Kidney capillary endothelial cell (primary cell): ENCODE data around the gene MTCL1.
A peak's percentile ranks its signal among the peaks of the same experiment; 100 is the strongest.

Experiments
- DNase-seq: peaks from one replicate; pipeline ENCODE4 v3.0.0-alpha.2; 2018; ENCODE audit warnings: low spot score

MTCL1 gene

DNA sequence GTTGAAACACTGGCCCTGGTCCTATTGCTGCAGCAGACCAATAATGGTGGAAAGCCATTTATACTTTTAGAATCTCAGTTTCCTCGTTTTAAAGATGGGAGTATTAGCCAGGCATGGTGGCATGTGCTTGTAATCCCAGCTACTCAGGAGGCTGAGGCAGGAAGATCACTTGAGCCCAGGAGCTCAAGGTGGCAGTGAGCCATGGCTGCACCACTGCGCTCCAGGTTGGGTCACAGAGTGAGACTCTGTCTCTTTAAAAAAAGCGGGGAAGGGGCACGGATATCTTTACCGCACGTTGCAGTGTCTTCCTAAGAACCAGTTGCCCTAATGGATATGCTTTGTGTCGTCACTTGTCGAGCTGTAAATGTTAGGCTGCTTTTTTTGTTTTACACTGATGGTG, 8.3 kb downstream of the MTCL1 start:
- no peak for DNase-seq

DNA sequence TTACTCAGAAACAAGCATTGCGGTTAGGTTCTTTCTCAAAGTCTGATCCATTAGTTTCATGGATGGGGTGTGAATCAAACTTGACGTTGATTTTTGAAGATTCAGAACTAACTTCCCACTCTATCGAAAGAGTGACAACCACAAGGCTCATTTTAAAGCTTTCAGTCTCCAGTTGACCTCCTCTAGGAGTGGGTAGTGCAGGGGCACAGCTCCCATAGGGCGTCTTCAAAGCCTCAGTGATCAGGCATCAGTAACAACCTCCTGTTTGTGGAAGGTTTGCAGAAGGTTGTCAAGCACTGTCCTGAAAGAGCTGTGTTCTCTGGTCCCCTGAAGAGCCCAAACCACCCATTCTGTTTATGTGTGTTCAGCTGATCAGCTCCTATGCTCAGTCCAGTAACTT, 10.2 kb downstream of the MTCL1 start:
- no peak for DNase-seq

- DNase-seq = no peak
Measured at GRCh38 chr18:8717011-8717770, 11.8 kb downstream of the MTCL1 start.

- no peak for DNase-seq
Measured at GRCh38 chr18:8718401-8718913, 13.1 kb downstream of the MTCL1 start.

GRCh38 chr18:8719192-8719591, 13.8 kb downstream of the MTCL1 start:
- DNase-seq = no peak

- no peak for DNase-seq
Measured at GRCh38 chr18:8720141-8720540, 14.8 kb downstream of the MTCL1 start.

DNA sequence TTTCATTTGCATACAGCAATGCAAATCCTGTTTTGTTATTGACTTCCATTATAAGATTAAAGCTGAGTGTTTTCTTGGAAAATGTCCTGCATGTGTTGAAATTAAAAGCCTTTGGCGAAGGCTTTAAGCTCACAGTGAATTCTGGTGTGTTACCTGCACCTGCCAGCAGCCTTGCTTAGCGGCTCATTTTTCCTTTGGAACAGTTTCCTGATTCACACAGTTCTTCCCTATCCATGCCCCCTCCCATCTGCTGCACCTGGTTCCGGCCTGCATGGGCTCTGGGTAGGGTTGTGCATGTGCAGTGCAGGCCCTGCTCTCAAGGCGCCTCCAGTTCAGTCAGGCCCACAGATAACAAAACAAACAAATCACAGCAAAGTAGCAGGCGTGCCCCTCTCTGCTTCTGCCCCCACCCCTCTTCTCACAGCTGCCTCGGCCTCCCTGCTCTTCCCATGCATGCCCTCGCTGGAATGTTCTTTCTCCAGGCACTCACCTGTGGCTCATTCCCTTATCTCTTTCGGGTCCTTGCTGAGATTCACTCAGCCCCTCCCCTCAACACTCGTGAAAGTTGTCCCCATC, 15.8 kb downstream of the MTCL1 start:
- no peak for DNase-seq

DNA sequence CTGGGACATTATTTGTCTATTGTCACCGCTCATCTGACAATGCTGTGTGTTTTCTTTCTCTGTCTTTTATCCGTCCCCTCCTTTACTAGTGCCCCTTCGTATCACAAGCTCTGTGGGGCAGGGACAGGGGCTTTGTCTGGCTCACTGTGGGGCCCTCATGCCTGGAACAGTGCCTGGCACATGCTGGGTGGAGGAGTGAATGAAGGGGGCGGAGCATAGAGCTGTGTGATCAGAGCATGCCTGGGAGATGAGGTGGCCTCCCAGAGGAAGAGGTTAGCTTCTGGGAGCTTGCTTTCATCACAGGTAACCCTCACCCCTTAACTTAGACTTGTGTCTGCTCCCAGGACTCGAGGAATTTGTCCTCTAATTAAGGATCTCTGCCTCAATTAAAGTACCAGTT, 16.4 kb downstream of the MTCL1 start:
- DNase-seq = no peak

GRCh38 chr18:8722946-8723820, 17.8 kb downstream of the MTCL1 start:
- DNase-seq = no peak

DNA sequence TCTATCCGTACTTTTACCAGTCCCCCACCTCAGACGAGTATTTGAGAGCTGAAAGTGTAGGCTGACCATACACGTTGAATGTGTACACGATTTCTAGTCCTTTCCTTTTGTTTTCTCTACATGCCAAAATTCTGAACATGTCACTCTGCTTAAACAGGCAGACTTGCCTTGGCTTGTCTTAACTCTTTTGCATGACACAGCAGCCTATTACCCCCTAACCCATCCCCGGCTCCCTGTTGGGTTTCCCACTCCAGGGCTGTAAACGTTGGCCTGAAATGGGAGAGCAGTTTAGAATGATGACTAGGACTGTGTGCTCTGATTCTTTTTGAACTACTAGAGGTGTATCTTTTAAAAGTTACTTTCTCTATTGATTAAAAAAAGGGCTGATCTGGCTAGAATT, 19.1 kb downstream of the MTCL1 start:
- DNase-seq = no peak

DNA sequence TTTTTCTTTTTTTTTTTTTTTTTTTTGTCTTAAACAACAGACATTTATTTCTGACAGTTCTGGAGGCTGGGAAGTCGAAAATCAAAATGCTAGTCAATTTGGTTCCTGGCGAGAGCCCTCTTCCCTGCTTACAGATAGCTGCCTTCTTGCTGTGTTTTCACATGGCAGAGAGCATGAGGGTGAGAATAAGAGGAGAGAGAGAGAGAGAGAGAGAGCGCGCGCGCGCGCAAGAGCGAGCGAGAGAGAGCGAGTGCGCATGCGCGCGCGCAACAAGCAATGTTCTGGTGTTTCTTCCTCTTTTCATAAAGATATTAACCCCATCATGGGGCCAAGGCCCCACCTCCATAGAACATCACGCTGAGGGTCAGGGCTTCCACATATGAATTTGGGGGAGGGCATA, 20.9 kb downstream of the MTCL1 start:
- no peak for DNase-seq

GRCh38 chr18:8726963-8727705, 21.8 kb downstream of the MTCL1 start:
- no peak for DNase-seq

DNA sequence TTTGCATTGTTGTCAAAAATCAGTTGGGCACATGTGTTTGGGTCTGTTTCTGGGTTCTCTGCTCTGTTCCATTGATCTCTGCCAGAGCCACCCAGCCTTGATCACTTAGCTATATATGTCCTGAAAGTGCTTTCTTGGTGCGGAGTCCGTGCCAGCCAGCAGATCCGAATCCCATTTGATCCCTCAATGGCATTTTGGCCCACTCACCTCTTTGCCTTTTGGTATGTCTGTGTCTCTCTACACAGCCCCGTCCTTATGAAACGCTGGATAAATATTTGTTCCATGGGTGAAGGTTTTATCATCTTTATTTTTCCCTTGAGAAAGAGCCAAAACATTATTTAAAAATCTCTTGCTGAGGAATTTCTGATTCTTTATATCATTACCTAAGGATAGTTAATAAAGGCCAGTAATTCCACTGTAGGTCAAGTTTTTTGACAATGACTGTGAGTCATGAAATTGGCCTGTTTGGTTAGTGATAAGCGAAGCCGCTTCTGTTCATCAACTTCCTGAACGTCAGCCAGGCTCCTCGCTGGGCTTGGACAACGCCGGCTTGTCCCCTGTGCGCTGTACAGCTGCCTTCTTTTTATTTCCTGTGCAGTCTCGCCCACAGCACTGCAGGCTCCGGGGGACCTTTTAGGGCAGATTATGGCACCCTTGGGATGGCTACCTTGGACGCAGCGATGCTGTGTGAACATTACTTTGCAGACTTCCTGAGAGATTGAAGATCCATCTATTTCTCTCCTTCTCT, 24.9 kb downstream of the MTCL1 start:
- peak; percentile 97 for DNase-seq

DNA sequence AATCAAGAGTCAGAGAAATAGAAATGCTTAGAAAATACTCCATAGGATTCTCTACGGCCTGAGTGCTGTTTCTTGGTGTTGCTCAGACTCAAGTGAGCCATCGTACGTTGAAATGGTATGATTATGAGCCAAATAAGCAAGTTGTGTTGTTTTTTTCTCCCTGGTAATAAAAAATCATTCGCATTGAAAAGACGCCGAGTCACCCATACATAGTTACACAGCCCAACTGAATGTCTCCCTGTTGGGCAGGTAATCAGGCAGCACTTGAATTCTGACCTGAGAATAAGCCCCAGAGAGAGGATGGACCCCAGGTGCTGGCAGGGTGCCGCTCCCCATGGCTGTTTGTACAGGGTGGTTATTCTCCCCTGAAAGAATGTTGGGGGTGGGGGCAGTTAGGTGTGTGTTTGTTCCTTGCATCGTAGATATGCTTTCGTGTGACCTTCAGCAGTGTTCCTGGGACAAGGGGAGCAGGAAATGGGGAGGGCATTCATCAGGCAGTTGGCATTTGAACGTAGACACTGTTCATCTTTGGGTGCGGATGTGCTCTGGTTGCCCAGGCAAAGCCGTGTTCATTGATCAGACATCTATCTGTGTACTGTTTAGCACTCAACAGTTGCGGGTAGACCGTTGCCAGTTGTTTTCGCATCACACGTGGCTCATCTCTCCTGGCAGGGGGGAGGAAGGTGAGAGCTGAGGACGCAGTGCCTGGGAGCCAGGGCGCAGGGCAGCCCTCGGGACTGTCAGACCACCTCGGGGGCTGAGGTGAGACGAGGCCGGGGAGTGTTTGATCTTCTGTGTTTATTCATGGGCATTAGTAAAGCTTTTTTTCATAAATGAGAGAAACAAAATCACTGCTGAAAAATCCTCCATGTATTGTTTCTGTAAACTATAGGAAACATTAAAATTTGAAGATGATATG, 27.3 kb downstream of the MTCL1 start:
- DNase-seq = no peak

- DNase-seq = no peak
Measured at GRCh38 chr18:8734496-8734895, 29.1 kb downstream of the MTCL1 start.

GRCh38 chr18:8735274-8735673, 29.9 kb downstream of the MTCL1 start:
- no peak for DNase-seq

GRCh38 chr18:8741117-8741516, 35.8 kb downstream of the MTCL1 start:
- no peak for DNase-seq

DNA sequence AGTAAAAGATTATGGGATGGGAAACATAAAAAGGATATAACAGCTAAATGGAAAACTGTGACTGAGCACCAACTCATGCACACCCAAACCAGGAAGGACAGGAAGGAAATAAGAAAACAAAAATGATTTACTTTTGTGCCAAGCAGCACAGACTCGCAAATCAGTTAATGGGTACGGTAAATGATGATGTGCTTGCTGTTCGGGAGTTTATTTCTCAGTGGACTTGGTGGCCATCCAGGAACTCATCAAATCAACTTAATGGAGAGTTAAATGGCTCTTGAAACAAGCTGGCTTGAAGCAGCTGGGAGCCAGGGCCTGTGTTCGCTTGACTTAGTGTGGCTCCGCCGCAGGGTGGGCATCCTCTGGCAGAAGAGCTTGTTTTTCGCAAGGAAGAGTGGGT, 36.2 kb downstream of the MTCL1 start:
- DNase-seq = no peak

- no peak for DNase-seq
Measured at GRCh38 chr18:8742387-8743361, 37.3 kb downstream of the MTCL1 start.
